ENCODE measurements around the gene KAT8. TPM values are rescaled to one million over a fixed set of nuclear protein-coding genes. Genes with fewer than 3 reads are reported as not detected.

Gene KAT8
- polyA plus RNA-seq, 1 experiment: 31.9 TPM

- TF ChIP-seq CTCF (IDR thresholded peaks at IDR 0.05; ENCODE audit: insufficient read depth, low read depth, low read length): no peak
- CTCF ChIA-PET: no interaction called here
- Histone ChIP-seq H3K4me3 (ENCODE audit: low read depth, low read length) (no peak overlapping the region), H3K36me3 (ENCODE audit: control insufficient read depth, insufficient read depth, low read length) (peaks cover 43% of the 10 kb centered on the region), H3K27me3 (ENCODE audit: control insufficient read depth, insufficient read depth, low read length) (no peaks in the 10 kb centered on the region)
- POLR2A ChIA-PET: no interaction called here
- no peak for DNase-seq (ENCODE audit: low read depth)
These were observed 36.6 kb upstream of the KAT8 start for GRCh38 chr16:31080756-31081419.

GRCh38 chr16:31081428-31082351 lies 35.8 kb upstream of the KAT8 start:
- POLR2A ChIA-PET: no interaction called here
- no peaks in the 10 kb centered on the region for H3K27me3 ChIP-seq (ENCODE audit: control insufficient read depth, insufficient read depth, low read length)
- no peak for DNase-seq (ENCODE audit: low read depth)
- no peak for TF ChIP-seq CTCF (IDR thresholded peaks at IDR 0.05; ENCODE audit: insufficient read depth, low read depth, low read length)
- CTCF ChIA-PET: no interaction called here
- peaks cover 42% of the 10 kb centered on the region for H3K36me3 ChIP-seq (ENCODE audit: control insufficient read depth, insufficient read depth, low read length)
- no peak overlapping the region for H3K4me3 ChIP-seq (ENCODE audit: low read depth, low read length)

- TF ChIP-seq CTCF (IDR thresholded peaks at IDR 0.05; ENCODE audit: insufficient read depth, low read depth, low read length): no peak
- Histone ChIP-seq H3K27me3 (ENCODE audit: control insufficient read depth, insufficient read depth, low read length) (no peaks in the 10 kb centered on the region), H3K36me3 (ENCODE audit: control insufficient read depth, insufficient read depth, low read length) (peaks cover 38% of the 10 kb centered on the region), H3K4me3 (ENCODE audit: low read depth, low read length) (no peak overlapping the region)
- ChIA-PET POLR2A (no interaction called here), CTCF (no interaction called here)
- DNase-seq (ENCODE audit: low read depth): no peak
These were observed 35.0 kb upstream of the KAT8 start for GRCh38 chr16:31082368-31083045.

- DNase-seq (ENCODE audit: low read depth): no peak
- Histone ChIP-seq H3K36me3 (ENCODE audit: control insufficient read depth, insufficient read depth, low read length) (peaks cover 34% of the 10 kb centered on the region), H3K27me3 (ENCODE audit: control insufficient read depth, insufficient read depth, low read length) (no peaks in the 10 kb centered on the region), H3K4me3 (ENCODE audit: low read depth, low read length) (no peak overlapping the region)
- no peak for TF ChIP-seq CTCF (IDR thresholded peaks at IDR 0.05; ENCODE audit: insufficient read depth, low read depth, low read length)
- ChIA-PET CTCF (no interaction called here), POLR2A (interaction anchor here (0.7 kb wide), 1 partner anchor 19 kb away, joined by 3 read pairs; no protein-coding TSS in a partner anchor)
These were observed 34.4 kb upstream of the KAT8 start for GRCh38 chr16:31083081-31083480.

GRCh38 chr16:31083556-31083955 lies 33.9 kb upstream of the KAT8 start:
- Histone ChIP-seq H3K36me3 (ENCODE audit: control insufficient read depth, insufficient read depth, low read length) (peaks cover 33% of the 10 kb centered on the region), H3K27me3 (ENCODE audit: control insufficient read depth, insufficient read depth, low read length) (no peaks in the 10 kb centered on the region), H3K4me3 (ENCODE audit: low read depth, low read length) (no peak overlapping the region)
- POLR2A ChIA-PET: interaction anchor here (0.7 kb wide), 1 partner anchor 19 kb away, joined by 3 read pairs; no protein-coding TSS in a partner anchor
- no peak for TF ChIP-seq CTCF (IDR thresholded peaks at IDR 0.05; ENCODE audit: insufficient read depth, low read depth, low read length)
- DNase-seq (ENCODE audit: low read depth): no peak
- CTCF ChIA-PET: interaction anchor here (1.5 kb wide), 1 partner anchor 98 kb away, joined by 4 read pairs; no protein-coding TSS in a partner anchor
